Parathyroid adenoma (tissue), 2 donors: ENCODE data around the gene MYPOP.

Experiments used
- H2AFZ ChIP-seq: fragments of 300-600 bp; sonication (generic); one replicate; pipeline ENCODE4 v1.7.0; 2017; ENCODE audit warnings: antibody characterized with exemption, mild to moderate bottlenecking
- H3K27ac ChIP-seq: fragments of 300-600 bp; sonication (generic); one replicate; pipeline ENCODE4 v1.7.0; 2017
- H3K27me3 ChIP-seq: fragments of 300-600 bp; sonication (generic); one replicate; pipeline ENCODE4 v1.7.0; 2017; ENCODE audit warnings: low read length; ENCODE audit not compliant: control insufficient read depth, insufficient read depth
- H3K36me3 ChIP-seq: fragments of 300-600 bp; sonication (generic); one replicate; pipeline ENCODE4 v1.7.0; 2017; ENCODE audit warnings: low read length; ENCODE audit not compliant: control insufficient read depth, insufficient read depth
- H3K4me1 ChIP-seq: fragments of 300-600 bp; sonication (generic); one replicate; pipeline ENCODE4 v1.7.0; 2017; ENCODE audit warnings: control low read depth
- H3K4me2 ChIP-seq: fragments of 300-600 bp; sonication (generic); one replicate; pipeline ENCODE4 v1.7.0; 2017; ENCODE audit warnings: low read length
- H3K4me3 ChIP-seq: fragments of 300-600 bp; sonication (generic); one replicate; pipeline ENCODE4 v1.7.0; 2017; ENCODE audit warnings: low read depth, low read length
- H3K79me2 ChIP-seq: fragments of 300-600 bp; sonication (generic); one replicate; pipeline ENCODE4 v1.7.0; 2017; ENCODE audit warnings: control low read depth
- H3K9ac ChIP-seq: fragments of 300-600 bp; sonication (generic); one replicate; pipeline ENCODE4 v1.7.0; 2017; ENCODE audit warnings: mild to moderate bottlenecking
- H3K9me3 ChIP-seq: fragments of 300-600 bp; sonication (generic); one replicate; pipeline ENCODE4 v1.7.0; 2017; ENCODE audit warnings: low read length; ENCODE audit not compliant: control insufficient read depth
- TF ChIP-seq, protein P1 (sequence below): fragments of 300-600 bp; sonication (generic); IDR thresholded peaks from one replicate; pipeline ENCODE4 v1.7.0; 2017; ENCODE audit warnings: antibody characterized with exemption, mild to moderate bottlenecking
- donor health status: primary hyperparathyroidism.

MYPOP gene

GRCh38 chr19:45876411-45877197 lies 25.8 kb downstream of the MYPOP start:
- Histone ChIP-seq H2AFZ (peak overlapping the region; percentile 62), H3K4me2 (no peak overlapping the region), H3K79me2 (no peaks in the 10 kb centered on the region), H3K27me3 (no peaks in the 10 kb centered on the region), H3K4me3 (no peak overlapping the region), H3K4me1 (no peaks in the 10 kb centered on the region), H3K27ac (peak overlapping the region; percentile 39), H3K9ac (no peak overlapping the region), H3K9me3 (no peaks in the 10 kb centered on the region), H3K36me3 (no peaks in the 10 kb centered on the region)
- TF ChIP-seq, protein P1, sequence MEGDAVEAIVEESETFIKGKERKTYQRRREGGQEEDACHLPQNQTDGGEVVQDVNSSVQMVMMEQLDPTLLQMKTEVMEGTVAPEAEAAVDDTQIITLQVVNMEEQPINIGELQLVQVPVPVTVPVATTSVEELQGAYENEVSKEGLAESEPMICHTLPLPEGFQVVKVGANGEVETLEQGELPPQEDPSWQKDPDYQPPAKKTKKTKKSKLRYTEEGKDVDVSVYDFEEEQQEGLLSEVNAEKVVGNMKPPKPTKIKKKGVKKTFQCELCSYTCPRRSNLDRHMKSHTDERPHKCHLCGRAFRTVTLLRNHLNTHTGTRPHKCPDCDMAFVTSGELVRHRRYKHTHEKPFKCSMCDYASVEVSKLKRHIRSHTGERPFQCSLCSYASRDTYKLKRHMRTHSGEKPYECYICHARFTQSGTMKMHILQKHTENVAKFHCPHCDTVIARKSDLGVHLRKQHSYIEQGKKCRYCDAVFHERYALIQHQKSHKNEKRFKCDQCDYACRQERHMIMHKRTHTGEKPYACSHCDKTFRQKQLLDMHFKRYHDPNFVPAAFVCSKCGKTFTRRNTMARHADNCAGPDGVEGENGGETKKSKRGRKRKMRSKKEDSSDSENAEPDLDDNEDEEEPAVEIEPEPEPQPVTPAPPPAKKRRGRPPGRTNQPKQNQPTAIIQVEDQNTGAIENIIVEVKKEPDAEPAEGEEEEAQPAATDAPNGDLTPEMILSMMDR: no peak

- Histone ChIP-seq H3K4me1 (no peaks in the 10 kb centered on the region), H3K27ac (no peak overlapping the region), H3K9me3 (no peaks in the 10 kb centered on the region), H3K9ac (no peak overlapping the region), H3K4me2 (no peak overlapping the region), H3K79me2 (no peaks in the 10 kb centered on the region), H3K27me3 (no peaks in the 10 kb centered on the region), H3K4me3 (no peak overlapping the region), H2AFZ (no peak overlapping the region), H3K36me3 (no peaks in the 10 kb centered on the region)
- TF ChIP-seq, protein P1: no peak
Observed at GRCh38 chr19:45876161-45876410, 26.3 kb downstream of the MYPOP start.

GRCh38 chr19:45874620-45874966 lies 27.8 kb downstream of the MYPOP start:
- H3K27me3 ChIP-seq: no peaks in the 10 kb centered on the region
- H3K9ac ChIP-seq: no peak overlapping the region
- no peak overlapping the region for H3K4me3 ChIP-seq
- no peak overlapping the region for H3K4me2 ChIP-seq
- H3K27ac ChIP-seq: no peak overlapping the region
- no peaks in the 10 kb centered on the region for H3K4me1 ChIP-seq
- H2AFZ ChIP-seq: no peak overlapping the region
- H3K79me2 ChIP-seq: no peaks in the 10 kb centered on the region
- no peaks in the 10 kb centered on the region for H3K36me3 ChIP-seq
- no peaks in the 10 kb centered on the region for H3K9me3 ChIP-seq
- TF ChIP-seq, protein P1: no peak

DNA sequence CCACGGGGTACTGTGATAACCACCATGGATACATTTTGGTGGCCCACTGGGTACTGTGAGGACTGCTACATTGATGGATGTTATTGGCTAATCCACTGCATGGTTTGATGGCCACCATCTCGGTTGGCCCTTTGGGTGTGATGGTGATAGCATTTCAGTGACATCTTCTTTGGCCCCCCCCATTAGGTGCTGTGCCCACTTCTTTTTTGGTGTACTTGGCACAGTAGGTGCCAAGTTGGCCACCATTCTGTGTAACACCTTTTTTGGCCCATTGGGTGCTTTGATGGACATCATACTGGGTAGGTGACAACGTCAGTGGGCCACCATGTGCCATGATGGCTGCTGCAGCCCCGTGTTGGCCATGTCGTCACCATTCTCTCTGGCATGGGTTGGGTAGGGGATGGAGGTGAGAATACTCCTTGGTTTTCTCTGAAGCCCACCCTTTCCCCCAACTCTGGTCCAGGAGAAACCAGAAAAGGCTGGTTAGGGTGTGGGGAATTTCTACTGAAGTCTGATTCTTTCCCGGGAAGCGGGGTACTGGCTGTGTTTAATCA lies 29.1 kb downstream of the MYPOP start:
- H3K27ac ChIP-seq: no peak overlapping the region
- H3K4me1 ChIP-seq: no peaks in the 10 kb centered on the region
- no peak overlapping the region for H3K9ac ChIP-seq
- no peak overlapping the region for H3K4me2 ChIP-seq
- H3K79me2 ChIP-seq: no peaks in the 10 kb centered on the region
- no peak overlapping the region for H2AFZ ChIP-seq
- TF ChIP-seq, protein P1: no peak
- no peak overlapping the region for H3K4me3 ChIP-seq
- H3K36me3 ChIP-seq: no peaks in the 10 kb centered on the region
- no peaks in the 10 kb centered on the region for H3K9me3 ChIP-seq
- H3K27me3 ChIP-seq: no peaks in the 10 kb centered on the region
